ENCODE measurements around the gene ENTPD6.

The ENTPD6 gene

DNA sequence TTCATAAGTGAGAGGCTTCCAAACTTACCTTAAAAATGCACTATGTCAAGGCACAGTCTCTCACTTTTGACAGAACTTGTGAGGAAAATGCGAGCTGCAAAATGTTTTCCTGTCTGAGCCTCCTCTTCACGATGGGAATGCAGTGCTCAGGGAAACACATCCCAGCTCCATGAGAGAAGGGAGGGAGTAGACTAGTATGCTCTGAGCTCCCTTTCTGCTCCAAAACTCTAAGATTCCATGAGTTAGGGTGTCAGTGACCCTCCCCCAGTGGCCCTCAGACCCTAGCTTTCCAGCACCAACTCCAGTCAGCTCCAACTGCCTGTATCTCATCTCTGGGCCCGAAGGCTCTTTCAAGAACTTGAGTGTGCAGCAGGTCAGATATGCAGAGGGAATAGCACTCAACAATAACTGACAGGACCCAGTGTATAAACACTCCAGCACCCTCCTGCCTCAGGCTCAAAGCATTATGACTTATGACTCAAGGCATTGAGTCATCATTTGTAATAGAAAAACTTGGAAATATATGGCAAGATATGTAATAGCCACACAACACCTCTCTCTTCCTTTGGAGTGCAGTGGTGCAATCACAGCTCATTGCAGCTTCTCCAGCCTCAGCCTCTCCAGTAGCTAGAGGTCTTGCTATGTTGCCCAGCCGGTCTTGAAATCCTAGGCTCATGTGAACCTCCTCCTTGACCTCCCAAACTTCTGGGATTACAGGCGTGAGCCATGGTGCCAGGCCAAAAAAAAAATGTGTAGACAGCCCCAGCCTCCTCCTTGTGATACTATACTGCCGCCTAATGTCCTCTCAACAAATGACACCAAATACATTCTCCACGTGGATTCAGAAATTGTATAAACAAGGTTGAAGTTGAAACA is 16.7 kb upstream of the ENTPD6 start:
- TF ChIP-seq EGR1 (IDR thresholded peaks at IDR 0.05) (no peak), EP300 (IDR thresholded peaks at IDR 0.05; ENCODE audit: borderline replicate concordance) (no peak), TAF1 (IDR thresholded peaks at IDR 0.05; ENCODE audit: low read depth) (no peak), YY1 (IDR thresholded peaks at IDR 0.05; ENCODE audit: low read depth) (0 out of 2 replicates have a peak, but pooled peaks have one; percentile 22), FOXM1 (IDR thresholded peaks at IDR 0.05; ENCODE audit: borderline replicate concordance, low read depth) (no peak; the same call in 1 of the 2 replicates), NFIC (IDR thresholded peaks at IDR 0.05) (peak; percentile 44), CEBPB (IDR thresholded peaks at IDR 0.05) (peak; percentile 66), TEAD4 (IDR thresholded peaks at IDR 0.05) (0 out of 2 replicates have a peak, but pooled peaks have one; percentile 42), RAD21 (IDR thresholded peaks at IDR 0.05; ENCODE audit: low read depth) (peak; percentile 100), CREB1 (IDR thresholded peaks at IDR 0.05; ENCODE audit: low read depth) (no peak), TCF12 (IDR thresholded peaks at IDR 0.05; ENCODE audit: low read depth) (no peak), ZBTB7A (IDR thresholded peaks at IDR 0.05; ENCODE audit: low read depth) (no peak)
- TF ChIP-seq, protein P1, sequence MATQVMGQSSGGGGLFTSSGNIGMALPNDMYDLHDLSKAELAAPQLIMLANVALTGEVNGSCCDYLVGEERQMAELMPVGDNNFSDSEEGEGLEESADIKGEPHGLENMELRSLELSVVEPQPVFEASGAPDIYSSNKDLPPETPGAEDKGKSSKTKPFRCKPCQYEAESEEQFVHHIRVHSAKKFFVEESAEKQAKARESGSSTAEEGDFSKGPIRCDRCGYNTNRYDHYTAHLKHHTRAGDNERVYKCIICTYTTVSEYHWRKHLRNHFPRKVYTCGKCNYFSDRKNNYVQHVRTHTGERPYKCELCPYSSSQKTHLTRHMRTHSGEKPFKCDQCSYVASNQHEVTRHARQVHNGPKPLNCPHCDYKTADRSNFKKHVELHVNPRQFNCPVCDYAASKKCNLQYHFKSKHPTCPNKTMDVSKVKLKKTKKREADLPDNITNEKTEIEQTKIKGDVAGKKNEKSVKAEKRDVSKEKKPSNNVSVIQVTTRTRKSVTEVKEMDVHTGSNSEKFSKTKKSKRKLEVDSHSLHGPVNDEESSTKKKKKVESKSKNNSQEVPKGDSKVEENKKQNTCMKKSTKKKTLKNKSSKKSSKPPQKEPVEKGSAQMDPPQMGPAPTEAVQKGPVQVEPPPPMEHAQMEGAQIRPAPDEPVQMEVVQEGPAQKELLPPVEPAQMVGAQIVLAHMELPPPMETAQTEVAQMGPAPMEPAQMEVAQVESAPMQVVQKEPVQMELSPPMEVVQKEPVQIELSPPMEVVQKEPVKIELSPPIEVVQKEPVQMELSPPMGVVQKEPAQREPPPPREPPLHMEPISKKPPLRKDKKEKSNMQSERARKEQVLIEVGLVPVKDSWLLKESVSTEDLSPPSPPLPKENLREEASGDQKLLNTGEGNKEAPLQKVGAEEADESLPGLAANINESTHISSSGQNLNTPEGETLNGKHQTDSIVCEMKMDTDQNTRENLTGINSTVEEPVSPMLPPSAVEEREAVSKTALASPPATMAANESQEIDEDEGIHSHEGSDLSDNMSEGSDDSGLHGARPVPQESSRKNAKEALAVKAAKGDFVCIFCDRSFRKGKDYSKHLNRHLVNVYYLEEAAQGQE (IDR thresholded peaks at IDR 0.05; ENCODE audit: low read depth) = no peak
- TF ChIP-seq, protein P2, sequence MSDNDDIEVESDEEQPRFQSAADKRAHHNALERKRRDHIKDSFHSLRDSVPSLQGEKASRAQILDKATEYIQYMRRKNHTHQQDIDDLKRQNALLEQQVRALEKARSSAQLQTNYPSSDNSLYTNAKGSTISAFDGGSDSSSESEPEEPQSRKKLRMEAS (IDR thresholded peaks at IDR 0.05) = peak; percentile 81
- TF ChIP-seq, protein P3, sequence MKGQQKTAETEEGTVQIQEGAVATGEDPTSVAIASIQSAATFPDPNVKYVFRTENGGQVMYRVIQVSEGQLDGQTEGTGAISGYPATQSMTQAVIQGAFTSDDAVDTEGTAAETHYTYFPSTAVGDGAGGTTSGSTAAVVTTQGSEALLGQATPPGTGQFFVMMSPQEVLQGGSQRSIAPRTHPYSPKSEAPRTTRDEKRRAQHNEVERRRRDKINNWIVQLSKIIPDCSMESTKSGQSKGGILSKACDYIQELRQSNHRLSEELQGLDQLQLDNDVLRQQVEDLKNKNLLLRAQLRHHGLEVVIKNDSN (IDR thresholded peaks at IDR 0.05) = peak; percentile 11; the same call in 1 of the 2 replicates

DNA sequence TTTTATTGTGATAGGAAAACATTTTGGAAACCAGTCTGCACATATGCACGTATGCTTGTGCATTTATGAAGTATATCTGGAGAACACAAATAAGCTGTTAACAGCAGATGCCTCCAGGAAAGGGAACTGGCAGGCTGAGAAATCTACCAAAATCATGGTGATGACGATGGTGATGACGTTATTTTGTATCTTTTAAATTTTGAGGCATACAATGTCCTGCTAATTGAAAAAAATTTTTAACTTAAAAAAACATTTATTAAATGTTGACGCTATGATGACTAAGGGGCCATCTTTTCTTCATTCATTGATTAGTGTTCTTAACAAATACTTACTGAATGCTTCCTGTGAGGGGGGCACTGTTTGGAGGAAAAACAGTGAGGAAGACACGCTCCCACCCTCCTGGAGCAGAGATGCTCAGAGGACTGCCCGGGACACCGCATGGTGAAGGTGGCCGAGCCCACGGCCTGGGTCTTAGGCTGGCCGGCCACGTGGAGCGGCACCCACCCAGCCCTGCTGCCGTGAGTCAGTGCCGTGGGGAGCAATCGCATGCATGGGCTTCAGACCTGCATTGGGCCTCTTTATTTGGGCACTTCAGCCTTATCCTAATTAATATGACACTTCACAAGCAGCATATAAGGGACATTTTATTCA is 15.9 kb upstream of the ENTPD6 start:
- TF ChIP-seq TEAD4 (IDR thresholded peaks at IDR 0.05) (no peak), NFIC (IDR thresholded peaks at IDR 0.05) (no peak), CREB1 (IDR thresholded peaks at IDR 0.05; ENCODE audit: low read depth) (no peak), TAF1 (IDR thresholded peaks at IDR 0.05; ENCODE audit: low read depth) (no peak), CEBPB (IDR thresholded peaks at IDR 0.05) (no peak), YY1 (IDR thresholded peaks at IDR 0.05; ENCODE audit: low read depth) (no peak), FOXM1 (IDR thresholded peaks at IDR 0.05; ENCODE audit: borderline replicate concordance, low read depth) (no peak)
- TF ChIP-seq, protein P1 (IDR thresholded peaks at IDR 0.05; ENCODE audit: low read depth) = no peak

DNA sequence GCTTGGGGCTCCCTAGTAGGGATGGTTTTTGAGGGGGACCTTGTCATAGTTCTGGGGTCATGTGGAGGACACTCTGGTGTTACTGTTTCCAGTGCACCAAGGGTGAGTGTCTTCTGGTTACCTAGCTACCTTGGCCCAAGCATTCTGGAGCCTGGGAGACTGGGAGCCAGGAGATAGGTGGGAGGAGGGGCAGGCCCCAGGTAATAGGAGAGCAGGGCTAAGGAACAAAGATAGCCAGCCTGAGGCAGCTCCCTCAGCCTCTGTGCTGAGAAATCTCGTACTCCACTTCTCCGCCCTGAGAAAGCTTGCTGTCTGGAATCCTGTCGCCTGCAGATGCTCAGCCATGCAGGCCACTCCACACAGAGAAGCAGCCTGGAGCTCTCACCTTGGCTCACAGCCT is 8.3 kb upstream of the ENTPD6 start:
- TF ChIP-seq FOXM1 (IDR thresholded peaks at IDR 0.05; ENCODE audit: borderline replicate concordance, low read depth) = no peak
- TF ChIP-seq ZBTB7A (IDR thresholded peaks at IDR 0.05; ENCODE audit: low read depth) = no peak
- TF ChIP-seq CEBPB (IDR thresholded peaks at IDR 0.05) = no peak
- TF ChIP-seq, protein P2 (IDR thresholded peaks at IDR 0.05) = no peak
- no peak for TF ChIP-seq NFIC (IDR thresholded peaks at IDR 0.05)
- TF ChIP-seq EP300 (IDR thresholded peaks at IDR 0.05; ENCODE audit: borderline replicate concordance) = no peak
- no peak for TF ChIP-seq TEAD4 (IDR thresholded peaks at IDR 0.05)
- TF ChIP-seq, protein P1 (IDR thresholded peaks at IDR 0.05; ENCODE audit: low read depth) = no peak
- TF ChIP-seq YY1 (IDR thresholded peaks at IDR 0.05; ENCODE audit: low read depth) = no peak
- TF ChIP-seq CREB1 (IDR thresholded peaks at IDR 0.05; ENCODE audit: low read depth) = no peak

DNA sequence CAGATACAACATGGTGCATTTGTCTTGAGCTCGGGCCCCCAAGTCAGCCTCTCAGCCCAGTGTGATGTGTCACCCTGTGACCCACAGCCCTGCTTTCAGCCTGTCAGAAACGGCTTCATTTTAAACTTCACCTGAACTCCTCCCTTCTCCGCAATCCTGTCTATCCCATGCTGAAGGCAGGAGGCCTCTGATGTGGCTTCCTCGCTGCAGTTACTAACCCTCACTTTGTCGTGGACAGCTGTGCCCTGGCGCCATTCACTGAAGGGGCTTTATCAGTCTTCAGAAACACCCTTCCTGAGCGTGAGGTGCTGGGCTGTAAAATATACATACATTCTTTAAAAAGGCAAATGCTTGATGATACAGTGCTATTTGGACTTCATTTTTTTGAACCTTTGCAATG is 7.9 kb upstream of the ENTPD6 start:
- TF ChIP-seq EGR1 (IDR thresholded peaks at IDR 0.05) (no peak), TEAD4 (IDR thresholded peaks at IDR 0.05) (no peak), TCF12 (IDR thresholded peaks at IDR 0.05; ENCODE audit: low read depth) (no peak), RAD21 (IDR thresholded peaks at IDR 0.05; ENCODE audit: low read depth) (no peak), NFIC (IDR thresholded peaks at IDR 0.05) (no peak), CREB1 (IDR thresholded peaks at IDR 0.05; ENCODE audit: low read depth) (no peak), ZBTB7A (IDR thresholded peaks at IDR 0.05; ENCODE audit: low read depth) (no peak), YY1 (IDR thresholded peaks at IDR 0.05; ENCODE audit: low read depth) (no peak), CEBPB (IDR thresholded peaks at IDR 0.05) (no peak), EP300 (IDR thresholded peaks at IDR 0.05; ENCODE audit: borderline replicate concordance) (no peak), TAF1 (IDR thresholded peaks at IDR 0.05; ENCODE audit: low read depth) (no peak), FOXM1 (IDR thresholded peaks at IDR 0.05; ENCODE audit: borderline replicate concordance, low read depth) (no peak)
- TF ChIP-seq, protein P3 (IDR thresholded peaks at IDR 0.05) = no peak
- TF ChIP-seq, protein P2 (IDR thresholded peaks at IDR 0.05) = no peak
- TF ChIP-seq, protein P1 (IDR thresholded peaks at IDR 0.05; ENCODE audit: low read depth) = no peak
